ENCODE measurements around the gene ACY1.

DNA sequence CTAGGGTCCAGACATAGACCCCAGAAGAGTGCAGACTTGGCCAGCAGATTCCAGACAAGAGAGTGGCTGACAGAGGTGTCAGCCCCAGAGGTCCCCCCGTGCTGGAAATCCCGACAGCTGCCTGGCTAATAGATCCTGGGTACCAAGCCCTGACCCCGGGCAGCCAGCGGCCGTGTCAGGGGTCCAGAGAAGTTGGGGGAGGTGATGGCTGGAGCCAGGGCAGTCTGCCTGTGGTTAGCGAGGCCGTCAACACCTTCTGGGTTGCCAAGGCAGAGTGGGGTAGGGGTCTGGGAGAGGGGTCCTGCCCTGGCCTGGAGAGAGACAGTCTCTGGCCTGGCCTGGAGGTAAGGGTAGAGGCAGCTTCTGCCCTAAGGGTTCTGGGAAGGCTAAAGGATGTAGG lies 37.5 kb downstream of the ACY1 start:
- TF ChIP-seq CTCF (IDR thresholded peaks at IDR 0.05; ENCODE audit: borderline replicate concordance, extremely low read depth, low read length, poor library complexity, severe bottlenecking) (no peak), EZH2 (IDR thresholded peaks at IDR 0.05; ENCODE audit: borderline replicate concordance, low read depth, low read length, severe bottlenecking) (no peak)

Data from DND-41 (cell line).